Suprapubic skin (tissue), 3 donors: ENCODE measurements around the gene SUFU.

ENCODE experiments used
- EP300 ChIP-seq: sonication (generic); formaldehyde crosslinking; IDR thresholded peaks from one replicate; pipeline ENCODE4 v1.6.1; 2017; ENCODE audit warnings: antibody characterized with exemption
- POLR2A ChIP-seq, 2 donors: fragments of 450-650 bp; IDR thresholded peaks; one replicate each; pipeline ENCODE4 v1.6.1; 2017; ENCODE audit warnings: antibody characterized with exemption in 2 of 2, mild to moderate bottlenecking in 2 of 2, moderate library complexity in 2 of 2
- TF ChIP-seq, protein P1 (sequence below), 2 donors: fragments of 200-600 bp in 1 of 2; fragments of 450-650 bp in 1 of 2; sonication (generic) in 1 of 2; IDR thresholded peaks; one replicate each; pipeline ENCODE4 v1.5.1; 2016 to 2019; ENCODE audit warnings: antibody characterized with exemption in 2 of 2, mild to moderate bottlenecking in 1 of 2, moderate library complexity in 1 of 2

DNA sequence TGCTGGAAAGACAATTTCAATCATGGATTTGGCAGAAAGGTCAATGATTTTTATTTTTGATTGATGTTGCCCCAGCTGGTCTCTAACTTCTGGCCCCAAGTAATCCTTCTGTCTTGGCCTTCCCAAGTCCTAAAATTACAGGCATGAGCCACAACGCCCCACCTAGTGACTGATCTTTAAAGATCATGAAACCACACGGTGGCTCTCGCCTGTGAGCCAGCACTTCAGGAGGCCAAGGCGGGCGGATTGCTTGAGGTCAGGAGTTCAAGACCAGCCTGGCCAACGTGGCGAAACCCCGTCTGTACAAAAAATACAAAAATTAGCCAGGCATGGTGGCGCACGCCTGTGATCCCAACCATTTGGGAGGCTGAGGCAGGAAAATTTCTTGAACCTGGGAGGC is 39.8 kb upstream of the SUFU start:
- TF ChIP-seq, protein P1, sequence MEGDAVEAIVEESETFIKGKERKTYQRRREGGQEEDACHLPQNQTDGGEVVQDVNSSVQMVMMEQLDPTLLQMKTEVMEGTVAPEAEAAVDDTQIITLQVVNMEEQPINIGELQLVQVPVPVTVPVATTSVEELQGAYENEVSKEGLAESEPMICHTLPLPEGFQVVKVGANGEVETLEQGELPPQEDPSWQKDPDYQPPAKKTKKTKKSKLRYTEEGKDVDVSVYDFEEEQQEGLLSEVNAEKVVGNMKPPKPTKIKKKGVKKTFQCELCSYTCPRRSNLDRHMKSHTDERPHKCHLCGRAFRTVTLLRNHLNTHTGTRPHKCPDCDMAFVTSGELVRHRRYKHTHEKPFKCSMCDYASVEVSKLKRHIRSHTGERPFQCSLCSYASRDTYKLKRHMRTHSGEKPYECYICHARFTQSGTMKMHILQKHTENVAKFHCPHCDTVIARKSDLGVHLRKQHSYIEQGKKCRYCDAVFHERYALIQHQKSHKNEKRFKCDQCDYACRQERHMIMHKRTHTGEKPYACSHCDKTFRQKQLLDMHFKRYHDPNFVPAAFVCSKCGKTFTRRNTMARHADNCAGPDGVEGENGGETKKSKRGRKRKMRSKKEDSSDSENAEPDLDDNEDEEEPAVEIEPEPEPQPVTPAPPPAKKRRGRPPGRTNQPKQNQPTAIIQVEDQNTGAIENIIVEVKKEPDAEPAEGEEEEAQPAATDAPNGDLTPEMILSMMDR (IDR thresholded peaks at IDR 0.05) = no peak
- no peak for TF ChIP-seq EP300
- no peak for TF ChIP-seq POLR2A (IDR thresholded peaks at IDR 0.05)
